Measurements from ENCODE around the gene SH3PXD2A.

DNA sequence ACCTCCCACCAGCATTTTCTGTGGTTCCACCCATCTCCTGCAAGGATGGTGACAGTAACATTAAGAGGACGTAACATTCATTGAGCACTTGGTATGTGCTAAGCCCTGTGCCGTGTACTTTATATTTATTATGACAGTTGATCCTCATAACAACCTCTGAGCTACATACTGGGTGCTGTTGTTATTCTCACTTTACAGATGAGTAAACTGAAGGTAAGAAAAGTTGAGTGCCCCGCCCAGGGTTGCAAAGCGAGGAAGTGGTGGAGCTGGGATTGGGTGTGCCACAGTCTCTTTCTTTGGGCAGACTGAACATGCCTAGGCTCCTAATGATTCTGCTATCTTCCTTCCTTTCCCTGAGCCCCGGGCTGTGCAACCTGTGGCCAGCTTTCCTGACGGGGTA, 107.4 kb downstream of the SH3PXD2A start:
- TF ChIP-seq TCF7L2 (IDR thresholded peaks at IDR 0.05; ENCODE audit: borderline replicate concordance, low read depth, low read length) (no peak), MYNN (tag by site-specific recombination; IDR thresholded peaks at IDR 0.05; ENCODE audit: borderline replicate concordance) (no peak), ZFP41 (tag by site-specific recombination; IDR thresholded peaks at IDR 0.05; ENCODE audit: borderline replicate concordance) (no peak), ZNF416 (tag by site-specific recombination; IDR thresholded peaks at IDR 0.05) (no peak), ZBTB17 (tag by site-specific recombination; IDR thresholded peaks at IDR 0.05) (no peak), RBAK (tag by site-specific recombination; IDR thresholded peaks at IDR 0.05) (no peak), ZNF274 (IDR thresholded peaks at IDR 0.05; ENCODE audit: low read length) (no peak), ZNF274 (tag by site-specific recombination; IDR thresholded peaks at IDR 0.05; ENCODE audit: borderline replicate concordance) (no peak), ZNF560 (tag by site-specific recombination; IDR thresholded peaks at IDR 0.05; ENCODE audit: borderline replicate concordance) (no peak)
- TF ChIP-seq, protein P1, sequence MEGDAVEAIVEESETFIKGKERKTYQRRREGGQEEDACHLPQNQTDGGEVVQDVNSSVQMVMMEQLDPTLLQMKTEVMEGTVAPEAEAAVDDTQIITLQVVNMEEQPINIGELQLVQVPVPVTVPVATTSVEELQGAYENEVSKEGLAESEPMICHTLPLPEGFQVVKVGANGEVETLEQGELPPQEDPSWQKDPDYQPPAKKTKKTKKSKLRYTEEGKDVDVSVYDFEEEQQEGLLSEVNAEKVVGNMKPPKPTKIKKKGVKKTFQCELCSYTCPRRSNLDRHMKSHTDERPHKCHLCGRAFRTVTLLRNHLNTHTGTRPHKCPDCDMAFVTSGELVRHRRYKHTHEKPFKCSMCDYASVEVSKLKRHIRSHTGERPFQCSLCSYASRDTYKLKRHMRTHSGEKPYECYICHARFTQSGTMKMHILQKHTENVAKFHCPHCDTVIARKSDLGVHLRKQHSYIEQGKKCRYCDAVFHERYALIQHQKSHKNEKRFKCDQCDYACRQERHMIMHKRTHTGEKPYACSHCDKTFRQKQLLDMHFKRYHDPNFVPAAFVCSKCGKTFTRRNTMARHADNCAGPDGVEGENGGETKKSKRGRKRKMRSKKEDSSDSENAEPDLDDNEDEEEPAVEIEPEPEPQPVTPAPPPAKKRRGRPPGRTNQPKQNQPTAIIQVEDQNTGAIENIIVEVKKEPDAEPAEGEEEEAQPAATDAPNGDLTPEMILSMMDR (tag by site-specific recombination; IDR thresholded peaks at IDR 0.05): no peak
- TF ChIP-seq, protein P2, sequence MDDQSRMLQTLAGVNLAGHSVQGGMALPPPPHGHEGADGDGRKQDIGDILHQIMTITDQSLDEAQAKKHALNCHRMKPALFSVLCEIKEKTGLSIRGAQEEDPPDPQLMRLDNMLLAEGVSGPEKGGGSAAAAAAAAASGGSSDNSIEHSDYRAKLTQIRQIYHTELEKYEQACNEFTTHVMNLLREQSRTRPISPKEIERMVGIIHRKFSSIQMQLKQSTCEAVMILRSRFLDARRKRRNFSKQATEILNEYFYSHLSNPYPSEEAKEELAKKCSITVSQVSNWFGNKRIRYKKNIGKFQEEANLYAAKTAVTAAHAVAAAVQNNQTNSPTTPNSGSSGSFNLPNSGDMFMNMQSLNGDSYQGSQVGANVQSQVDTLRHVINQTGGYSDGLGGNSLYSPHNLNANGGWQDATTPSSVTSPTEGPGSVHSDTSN (CRISPR knock-in tag; IDR thresholded peaks at IDR 0.05): no peak
